SK-N-SH treated with all-trans-retinoic acid at 6 μM for 48 hours (cell line): ENCODE measurements around the gene FTCDNL1.

Source experiments
- ATAC-seq: fragments of 200-7000 bp; cut with Tn5 transposase; 3 replicates; pipeline ENCODE4 v1.9.1; 2020; ENCODE audit warnings: mild to moderate bottlenecking, moderate library complexity
- ARNTL ChIP-seq: fragments of 450-650 bp; formaldehyde crosslinking; IDR thresholded peaks from 2 replicates; pipeline ENCODE4 v1.5.0; 2020; ENCODE audit warnings: low read depth, mild to moderate bottlenecking, moderate library complexity, borderline replicate concordance
- ESRRG ChIP-seq: fragments of 250-450 bp; sonication (Bioruptor Pico); IDR thresholded peaks from 2 replicates; pipeline ENCODE4 v1.6.1; 2021; ENCODE audit warnings: mild to moderate bottlenecking
- GLIS3 ChIP-seq: fragments of 250-450 bp; sonication (Bioruptor Pico); IDR thresholded peaks from 2 replicates; pipeline ENCODE4 v1.5.0; 2020; ENCODE audit warnings: mild to moderate bottlenecking, moderate library complexity
- OSR1 ChIP-seq: fragments of 250-450 bp; sonication (Bioruptor Pico); IDR thresholded peaks from 2 replicates; pipeline ENCODE4 v1.8.0; 2022; ENCODE audit warnings: moderate library complexity, mild to moderate bottlenecking, inconsistent platforms
- PPARA ChIP-seq: fragments of 250-450 bp; sonication (Bioruptor Pico); IDR thresholded peaks from 2 replicates; pipeline ENCODE4 v1.5.0; 2020; ENCODE audit warnings: mild to moderate bottlenecking, borderline replicate concordance
- SNAI2 ChIP-seq: fragments of 250-450 bp; sonication (Bioruptor Pico); IDR thresholded peaks from 2 replicates; pipeline ENCODE4 v1.5.0; 2020; ENCODE audit warnings: mild to moderate bottlenecking, moderate library complexity
- TOX ChIP-seq: fragments of 250-450 bp; sonication (Bioruptor Pico); IDR thresholded peaks from 2 replicates; pipeline ENCODE4 v1.8.0; 2021; ENCODE audit warnings: mild to moderate bottlenecking, moderate library complexity, borderline replicate concordance
- ZC3H10 ChIP-seq: fragments of 250-450 bp; sonication (Bioruptor Pico); IDR thresholded peaks from 2 replicates; pipeline ENCODE4 v1.5.1; 2021; ENCODE audit warnings: mild to moderate bottlenecking, moderate library complexity
- ZFP3 ChIP-seq: fragments of 250-450 bp; sonication (Bioruptor Pico); IDR thresholded peaks from 2 replicates; pipeline ENCODE4 v1.5.0; 2020; ENCODE audit warnings: mild to moderate bottlenecking, moderate library complexity
- ZFP30 ChIP-seq: fragments of 450-650 bp; formaldehyde crosslinking; IDR thresholded peaks from 2 replicates; pipeline ENCODE4 v1.5.0; 2022; ENCODE audit warnings: mild to moderate bottlenecking, moderate library complexity
- ZNF565 ChIP-seq: fragments of 450-650 bp; formaldehyde crosslinking; conservative IDR thresholded peaks from 2 replicates; pipeline ENCODE4 v1.5.0; 2020; ENCODE audit warnings: low read depth, mild to moderate bottlenecking, moderate library complexity
- ZNF70 ChIP-seq: fragments of 450-650 bp; formaldehyde crosslinking; IDR thresholded peaks from 2 replicates; pipeline ENCODE4 v1.5.0; 2020; ENCODE audit warnings: mild to moderate bottlenecking, moderate library complexity
- ZNF8 ChIP-seq: fragments of 450-650 bp; formaldehyde crosslinking; IDR thresholded peaks from 2 replicates; pipeline ENCODE4 v1.5.0; 2020; ENCODE audit warnings: mild to moderate bottlenecking, moderate library complexity
- TF ChIP-seq, protein P1 (sequence below): fragments of 250-450 bp; sonication (Bioruptor Pico); IDR thresholded peaks from 2 replicates; pipeline ENCODE4 v1.5.0; 2020; ENCODE audit warnings: mild to moderate bottlenecking, moderate library complexity
- TF ChIP-seq, protein P2 (sequence below): fragments of 250-450 bp; sonication (Bioruptor Pico); IDR thresholded peaks from 2 replicates; pipeline ENCODE4 v1.5.1; 2020; ENCODE audit warnings: low read depth, mild to moderate bottlenecking, moderate library complexity
- TF ChIP-seq, protein P3 (sequence below): fragments of 250-450 bp; sonication (Bioruptor Pico); IDR thresholded peaks from 2 replicates; pipeline ENCODE4 v1.5.1; 2021; ENCODE audit warnings: mild to moderate bottlenecking, moderate library complexity
- TF ChIP-seq, protein P4 (sequence below): fragments of 250-450 bp; sonication (Bioruptor Pico); IDR thresholded peaks from 2 replicates; pipeline ENCODE4 v1.8.0; 2021; ENCODE audit warnings: low read depth, mild to moderate bottlenecking, moderate library complexity, borderline replicate concordance

Gene FTCDNL1

DNA sequence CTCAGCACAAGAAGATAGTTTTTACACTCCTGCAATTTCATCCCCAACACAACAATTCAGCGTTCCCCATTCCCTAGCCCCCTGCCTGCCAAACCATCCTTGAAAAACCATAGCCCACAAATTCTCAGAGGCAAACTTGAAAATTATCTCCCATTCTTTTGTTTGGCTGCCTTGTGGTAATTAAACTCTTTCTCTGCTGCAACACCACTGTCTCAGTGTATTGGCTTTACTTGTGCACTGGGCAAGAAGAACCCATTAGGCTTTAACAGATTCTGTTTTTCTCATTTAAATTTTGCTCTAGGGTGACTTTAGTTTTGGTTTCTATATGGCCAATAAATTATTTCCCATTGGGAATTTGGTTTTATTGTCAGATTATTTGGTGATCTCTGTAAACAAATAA is 23.2 kb upstream of the FTCDNL1 start:
- TF ChIP-seq ZFP30 (CRISPR knock-in tag) (no peak), ZNF8 (CRISPR knock-in tag) (no peak), ZNF565 (CRISPR knock-in tag) (no peak), ESRRG (no peak), ZNF70 (CRISPR knock-in tag) (no peak), ARNTL (no peak), ZFP3 (CRISPR knock-in tag) (no peak), SNAI2 (no peak), OSR1 (CRISPR knock-in tag) (no peak), GLIS3 (CRISPR knock-in tag) (no peak)
- TF ChIP-seq, protein P1, sequence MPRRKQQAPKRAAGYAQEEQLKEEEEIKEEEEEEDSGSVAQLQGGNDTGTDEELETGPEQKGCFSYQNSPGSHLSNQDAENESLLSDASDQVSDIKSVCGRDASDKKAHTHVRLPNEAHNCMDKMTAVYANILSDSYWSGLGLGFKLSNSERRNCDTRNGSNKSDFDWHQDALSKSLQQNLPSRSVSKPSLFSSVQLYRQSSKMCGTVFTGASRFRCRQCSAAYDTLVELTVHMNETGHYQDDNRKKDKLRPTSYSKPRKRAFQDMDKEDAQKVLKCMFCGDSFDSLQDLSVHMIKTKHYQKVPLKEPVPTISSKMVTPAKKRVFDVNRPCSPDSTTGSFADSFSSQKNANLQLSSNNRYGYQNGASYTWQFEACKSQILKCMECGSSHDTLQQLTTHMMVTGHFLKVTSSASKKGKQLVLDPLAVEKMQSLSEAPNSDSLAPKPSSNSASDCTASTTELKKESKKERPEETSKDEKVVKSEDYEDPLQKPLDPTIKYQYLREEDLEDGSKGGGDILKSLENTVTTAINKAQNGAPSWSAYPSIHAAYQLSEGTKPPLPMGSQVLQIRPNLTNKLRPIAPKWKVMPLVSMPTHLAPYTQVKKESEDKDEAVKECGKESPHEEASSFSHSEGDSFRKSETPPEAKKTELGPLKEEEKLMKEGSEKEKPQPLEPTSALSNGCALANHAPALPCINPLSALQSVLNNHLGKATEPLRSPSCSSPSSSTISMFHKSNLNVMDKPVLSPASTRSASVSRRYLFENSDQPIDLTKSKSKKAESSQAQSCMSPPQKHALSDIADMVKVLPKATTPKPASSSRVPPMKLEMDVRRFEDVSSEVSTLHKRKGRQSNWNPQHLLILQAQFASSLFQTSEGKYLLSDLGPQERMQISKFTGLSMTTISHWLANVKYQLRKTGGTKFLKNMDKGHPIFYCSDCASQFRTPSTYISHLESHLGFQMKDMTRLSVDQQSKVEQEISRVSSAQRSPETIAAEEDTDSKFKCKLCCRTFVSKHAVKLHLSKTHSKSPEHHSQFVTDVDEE (CRISPR knock-in tag): no peak
- TF ChIP-seq, protein P2, sequence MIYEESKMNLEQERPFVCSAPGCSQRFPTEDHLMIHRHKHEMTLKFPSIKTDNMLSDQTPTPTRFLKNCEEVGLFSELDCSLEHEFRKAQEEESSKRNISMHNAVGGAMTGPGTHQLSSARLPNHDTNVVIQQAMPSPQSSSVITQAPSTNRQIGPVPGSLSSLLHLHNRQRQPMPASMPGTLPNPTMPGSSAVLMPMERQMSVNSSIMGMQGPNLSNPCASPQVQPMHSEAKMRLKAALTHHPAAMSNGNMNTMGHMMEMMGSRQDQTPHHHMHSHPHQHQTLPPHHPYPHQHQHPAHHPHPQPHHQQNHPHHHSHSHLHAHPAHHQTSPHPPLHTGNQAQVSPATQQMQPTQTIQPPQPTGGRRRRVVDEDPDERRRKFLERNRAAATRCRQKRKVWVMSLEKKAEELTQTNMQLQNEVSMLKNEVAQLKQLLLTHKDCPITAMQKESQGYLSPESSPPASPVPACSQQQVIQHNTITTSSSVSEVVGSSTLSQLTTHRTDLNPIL: no peak
- TF ChIP-seq, protein P3, sequence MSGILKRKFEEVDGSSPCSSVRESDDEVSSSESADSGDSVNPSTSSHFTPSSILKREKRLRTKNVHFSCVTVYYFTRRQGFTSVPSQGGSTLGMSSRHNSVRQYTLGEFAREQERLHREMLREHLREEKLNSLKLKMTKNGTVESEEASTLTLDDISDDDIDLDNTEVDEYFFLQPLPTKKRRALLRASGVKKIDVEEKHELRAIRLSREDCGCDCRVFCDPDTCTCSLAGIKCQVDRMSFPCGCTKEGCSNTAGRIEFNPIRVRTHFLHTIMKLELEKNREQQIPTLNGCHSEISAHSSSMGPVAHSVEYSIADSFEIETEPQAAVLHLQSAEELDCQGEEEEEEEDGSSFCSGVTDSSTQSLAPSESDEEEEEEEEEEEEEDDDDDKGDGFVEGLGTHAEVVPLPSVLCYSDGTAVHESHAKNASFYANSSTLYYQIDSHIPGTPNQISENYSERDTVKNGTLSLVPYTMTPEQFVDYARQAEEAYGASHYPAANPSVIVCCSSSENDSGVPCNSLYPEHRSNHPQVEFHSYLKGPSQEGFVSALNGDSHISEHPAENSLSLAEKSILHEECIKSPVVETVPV (CRISPR knock-in tag): no peak
- ATAC-seq: no peak

DNA sequence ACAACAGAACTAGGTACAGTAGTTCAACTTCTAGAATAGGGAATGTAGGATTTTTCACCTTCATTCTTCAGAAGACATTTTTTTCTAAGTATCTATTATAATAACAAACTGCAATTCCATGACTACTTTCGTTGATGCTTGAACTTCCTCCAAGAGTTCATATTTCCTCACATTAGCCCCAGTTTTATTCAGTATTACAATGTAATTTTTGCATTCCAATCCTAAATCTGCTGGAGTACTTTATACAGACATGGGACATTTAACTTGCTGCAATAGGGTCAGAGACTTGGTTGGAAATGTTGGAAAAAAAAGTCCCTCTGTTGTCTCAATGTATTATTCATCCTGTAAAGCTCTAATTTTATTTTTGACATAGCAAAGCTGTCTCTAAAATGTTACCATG is 19.6 kb upstream of the FTCDNL1 start:
- ATAC-seq: no peak

More for the DNA sequence above, 19.6 kb upstream of the FTCDNL1 start:
- TF ChIP-seq, protein P4, sequence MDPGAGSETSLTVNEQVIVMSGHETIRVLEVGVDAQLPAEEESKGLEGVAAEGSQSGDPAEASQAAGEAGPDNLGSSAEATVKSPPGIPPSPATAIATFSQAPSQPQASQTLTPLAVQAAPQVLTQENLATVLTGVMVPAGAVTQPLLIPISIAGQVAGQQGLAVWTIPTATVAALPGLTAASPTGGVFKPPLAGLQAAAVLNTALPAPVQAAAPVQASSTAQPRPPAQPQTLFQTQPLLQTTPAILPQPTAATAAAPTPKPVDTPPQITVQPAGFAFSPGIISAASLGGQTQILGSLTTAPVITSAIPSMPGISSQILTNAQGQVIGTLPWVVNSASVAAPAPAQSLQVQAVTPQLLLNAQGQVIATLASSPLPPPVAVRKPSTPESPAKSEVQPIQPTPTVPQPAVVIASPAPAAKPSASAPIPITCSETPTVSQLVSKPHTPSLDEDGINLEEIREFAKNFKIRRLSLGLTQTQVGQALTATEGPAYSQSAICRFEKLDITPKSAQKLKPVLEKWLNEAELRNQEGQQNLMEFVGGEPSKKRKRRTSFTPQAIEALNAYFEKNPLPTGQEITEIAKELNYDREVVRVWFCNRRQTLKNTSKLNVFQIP: no peak
- no peak for TF ChIP-seq PPARA
- no peak for TF ChIP-seq ZNF8 (CRISPR knock-in tag)
- TF ChIP-seq GLIS3 (CRISPR knock-in tag): no peak
- no peak for TF ChIP-seq ZFP30 (CRISPR knock-in tag)
- TF ChIP-seq ZC3H10 (CRISPR knock-in tag): no peak
- TF ChIP-seq, protein P3 (CRISPR knock-in tag): no peak
- no peak for TF ChIP-seq ZNF70 (CRISPR knock-in tag)
- no peak for TF ChIP-seq TOX
- no peak for TF ChIP-seq SNAI2
- TF ChIP-seq, protein P1 (CRISPR knock-in tag): no peak
